ENCODE results near the gene ANAPC4. TPM values are rescaled to one million over a fixed set of nuclear protein-coding genes. Genes with fewer than 3 reads are reported as not detected.

Gene ANAPC4
- total and polyA plus RNA-seq, 2 donors (not counting 3 experiments of a cell fraction or from before 2014, with no cell fraction given) = 7.6 to 32.1 TPM

DNA sequence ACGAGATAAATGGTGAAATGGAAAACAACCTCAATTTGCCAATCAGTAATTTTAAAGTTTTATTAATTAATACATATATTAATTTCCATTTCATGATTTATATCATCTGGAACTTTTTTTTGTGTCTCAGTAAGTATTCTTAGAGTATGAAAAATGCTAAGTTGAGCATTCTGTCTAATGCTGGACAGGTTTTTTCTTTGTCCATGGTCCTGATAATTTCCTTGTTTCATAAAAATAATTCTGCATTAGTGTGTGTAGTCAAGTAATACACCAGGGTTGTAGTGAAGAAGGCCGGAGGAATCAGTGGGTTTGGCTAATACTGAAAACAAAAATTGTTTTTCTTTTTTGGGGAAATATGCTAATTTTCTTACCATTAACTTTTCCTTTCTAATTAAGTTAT, 9.9 kb downstream of the ANAPC4 start:
- H3K4me1 ChIP-seq (ENCODE audit: control insufficient read depth, extremely low read depth, insufficient read depth, low read length) = no peaks in the 10 kb centered on the region
- H3K9me1 ChIP-seq (replicated peaks; ENCODE audit: control insufficient read depth, extremely low read depth, insufficient read depth, low read length) = no peaks in the 10 kb centered on the region
- no peak overlapping the region for H3K27ac ChIP-seq (ENCODE audit: insufficient read depth, low read depth, low read length)
- ChIA-PET CTCF (no interaction called here), POLR2A (no interaction called here)
- H3K27me3 ChIP-seq (ENCODE audit: control insufficient read depth in 2 of 2, insufficient read depth in 2 of 2, low read length in 2 of 2) = no peaks in the 10 kb centered on the region
- no peak for TF ChIP-seq JUN (IDR thresholded peaks at IDR 0.05; ENCODE audit: borderline replicate concordance, insufficient read depth, insufficient read length, low read depth)
- TF ChIP-seq GATA2 (IDR thresholded peaks at IDR 0.05; ENCODE audit: insufficient read depth, insufficient read length, low read depth, low read length) = no peak
- TF ChIP-seq, protein P1, sequence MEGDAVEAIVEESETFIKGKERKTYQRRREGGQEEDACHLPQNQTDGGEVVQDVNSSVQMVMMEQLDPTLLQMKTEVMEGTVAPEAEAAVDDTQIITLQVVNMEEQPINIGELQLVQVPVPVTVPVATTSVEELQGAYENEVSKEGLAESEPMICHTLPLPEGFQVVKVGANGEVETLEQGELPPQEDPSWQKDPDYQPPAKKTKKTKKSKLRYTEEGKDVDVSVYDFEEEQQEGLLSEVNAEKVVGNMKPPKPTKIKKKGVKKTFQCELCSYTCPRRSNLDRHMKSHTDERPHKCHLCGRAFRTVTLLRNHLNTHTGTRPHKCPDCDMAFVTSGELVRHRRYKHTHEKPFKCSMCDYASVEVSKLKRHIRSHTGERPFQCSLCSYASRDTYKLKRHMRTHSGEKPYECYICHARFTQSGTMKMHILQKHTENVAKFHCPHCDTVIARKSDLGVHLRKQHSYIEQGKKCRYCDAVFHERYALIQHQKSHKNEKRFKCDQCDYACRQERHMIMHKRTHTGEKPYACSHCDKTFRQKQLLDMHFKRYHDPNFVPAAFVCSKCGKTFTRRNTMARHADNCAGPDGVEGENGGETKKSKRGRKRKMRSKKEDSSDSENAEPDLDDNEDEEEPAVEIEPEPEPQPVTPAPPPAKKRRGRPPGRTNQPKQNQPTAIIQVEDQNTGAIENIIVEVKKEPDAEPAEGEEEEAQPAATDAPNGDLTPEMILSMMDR (IDR thresholded peaks at IDR 0.05; ENCODE audit: extremely low read depth in 1 of 2, insufficient read depth in 1 of 2, low read depth in 1 of 2, low read length in 2 of 2) = no peak
- TF ChIP-seq EZH2 (IDR thresholded peaks at IDR 0.05; ENCODE audit: borderline replicate concordance, low read depth, low read length, severe bottlenecking) = no peak
- no peak for TF ChIP-seq FOS (IDR thresholded peaks at IDR 0.05; ENCODE audit: borderline replicate concordance, insufficient read depth, low read length)
- TF ChIP-seq, protein P2, sequence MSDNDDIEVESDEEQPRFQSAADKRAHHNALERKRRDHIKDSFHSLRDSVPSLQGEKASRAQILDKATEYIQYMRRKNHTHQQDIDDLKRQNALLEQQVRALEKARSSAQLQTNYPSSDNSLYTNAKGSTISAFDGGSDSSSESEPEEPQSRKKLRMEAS (IDR thresholded peaks at IDR 0.05; ENCODE audit: insufficient read depth, insufficient read length) = no peak
- no peak for TF ChIP-seq POLR2A (IDR thresholded peaks at IDR 0.05; ENCODE audit: low read depth, low read length)
- TF ChIP-seq MYC (IDR thresholded peaks at IDR 0.05; ENCODE audit: low read depth, low read length) = no peak
- no peak for TF ChIP-seq POLR2AphosphoS5 (IDR thresholded peaks at IDR 0.05; ENCODE audit: insufficient read depth, low read depth, low read length)
- intact Hi-C loops (cut with micrococcal nuclease) = no loop called here
- no peaks in the 10 kb centered on the region for H3K79me2 ChIP-seq (ENCODE audit: control insufficient read depth, insufficient read depth, low read length)
- FAIRE-seq (no peak), DNase-seq (ENCODE audit: low read depth, low spot score) (no peak)
- no peak overlapping the region for H3K4me2 ChIP-seq (ENCODE audit: insufficient read depth, low read length)
- dilution Hi-C loops (cut with MboI; ENCODE audit: extremely low pct_ligation_motif_present, low sequenced_read_pairs) = no loop called here
- no TSS peak for BruUV-seq (replicated peaks)
- H2AFZ ChIP-seq (ENCODE audit: low read depth, low read length) = no peak overlapping the region
- no peak overlapping the region for H3K4me3 ChIP-seq (replicated peaks in 1 of 3; ENCODE audit: insufficient read depth in 1 of 3, low read depth in 1 of 3, low read length in 3 of 3)
- no peaks in the 10 kb centered on the region for H3K9me3 ChIP-seq (replicated peaks; ENCODE audit: control insufficient read depth, insufficient read depth, low read length)
- H3K36me3 ChIP-seq (ENCODE audit: control insufficient read depth in 2 of 2, extremely low read depth in 1 of 2, insufficient read depth in 2 of 2, low read length in 2 of 2) = peaks cover 6 to 7% of the 10 kb centered on the region in 2 experiments
- no peaks in the 10 kb centered on the region for H4K20me1 ChIP-seq (replicated peaks; ENCODE audit: control insufficient read depth, extremely low read depth, insufficient read depth, low read length)
- no peak overlapping the region for H3K9ac ChIP-seq (replicated peaks; ENCODE audit: extremely low read depth, insufficient read depth, low read length)

All from endothelial cell of umbilical vein (primary cell).